Neural progenitor cell (in vitro differentiated cells): ENCODE results near the gene PIP5K1B. TPM values are rescaled to one million over a fixed set of nuclear protein-coding genes. Genes with fewer than 3 reads are reported as not detected.
"Not testable (repeated sequence)": the region's sequence is repeated elsewhere in the genome, so short reads cannot be mapped to it uniquely, and the experiment has no call there.

Experiments
- DNase-seq: peaks from one replicate; pipeline ENCODE4 v3.0.0-alpha.2; 2016; ENCODE audit warnings: low spot score
- H2AFZ ChIP-seq: fragments of 200-600 bp; sonication (generic); replicated peaks from 2 replicates; pipeline ENCODE4 v1.6.1; 2016; ENCODE audit warnings: antibody characterized with exemption
- H3F3A ChIP-seq: fragments of 200-600 bp; sonication (generic); 2 replicates; pipeline ENCODE4 v1.6.1; 2016; ENCODE audit warnings: antibody characterized with exemption, low read depth
- H3K27ac ChIP-seq: fragments of 200-600 bp; sonication (generic); 2 replicates; pipeline ENCODE4 v1.5.1; 2016; ENCODE audit warnings: mild to moderate bottlenecking
- H3K27me3 ChIP-seq: fragments of 200-600 bp; sonication (generic); 2 replicates; pipeline ENCODE4 v1.6.1; 2016; ENCODE audit warnings: mild to moderate bottlenecking, moderate library complexity
- H3K36me3 ChIP-seq: fragments of 200-600 bp; sonication (generic); 2 replicates; pipeline ENCODE4 v1.5.1; 2016
- H3K4me1 ChIP-seq: fragments of 200-600 bp; sonication (generic); 2 replicates; pipeline ENCODE4 v1.6.1; 2016; ENCODE audit warnings: mixed run types
- H3K4me2 ChIP-seq: fragments of 200-600 bp; sonication (generic); 2 replicates; pipeline ENCODE4 v1.6.1; 2016
- H3K4me3 ChIP-seq: fragments of 200-600 bp; sonication (generic); 2 replicates; pipeline ENCODE4 v1.5.1; 2016
- H3K79me2 ChIP-seq: fragments of 200-600 bp; sonication (generic); 2 replicates; pipeline ENCODE4 v1.6.1; 2016; ENCODE audit warnings: low read depth
- H3K9ac ChIP-seq: fragments of 200-600 bp; sonication (generic); 2 replicates; pipeline ENCODE4 v1.6.1; 2016
- H3K9me3 ChIP-seq: fragments of 200-600 bp; sonication (generic); 2 replicates; pipeline ENCODE4 v1.5.1; 2016; ENCODE audit warnings: low read depth
- H4K20me1 ChIP-seq: fragments of 200-600 bp; sonication (generic); 2 replicates; pipeline ENCODE4 v1.6.1; 2016; ENCODE audit warnings: low read depth
- H3K27ac Mint-ChIP-seq: 3 replicates; pipeline ENCODE4 v1.8.0; 2021; ENCODE audit warnings: mixed read lengths
- H3K27me3 Mint-ChIP-seq: 2 replicates; pipeline ENCODE4 v1.8.0; 2022; ENCODE audit warnings: low read depth, mild to moderate bottlenecking, inconsistent platforms, moderate library complexity, mixed read lengths; ENCODE audit not compliant: insufficient read depth
- H3K36me3 Mint-ChIP-seq: 3 replicates; pipeline ENCODE4 v1.8.0; 2021; ENCODE audit warnings: mixed read lengths
- H3K4me1 Mint-ChIP-seq: 3 replicates; pipeline ENCODE4 v1.8.0; 2021; ENCODE audit warnings: mixed read lengths
- H3K4me3 Mint-ChIP-seq: 3 replicates; pipeline ENCODE4 v1.8.0; 2021; ENCODE audit warnings: mild to moderate bottlenecking, moderate library complexity, mixed read lengths
- H3K9me3 Mint-ChIP-seq: 3 replicates; pipeline ENCODE4 v1.8.0; 2020; ENCODE audit warnings: mixed read lengths
- CTCF ChIP-seq: fragments of 200-600 bp; sonication (generic); IDR thresholded peaks from 2 replicates; pipeline ENCODE4 v1.5.1; 2017; ENCODE audit warnings: antibody characterized with exemption, mild to moderate bottlenecking
- EZH2 ChIP-seq: fragments of 200-600 bp; sonication (generic); IDR thresholded peaks from 2 replicates; pipeline ENCODE4 v1.6.1; 2017; ENCODE audit warnings: antibody characterized with exemption, mild to moderate bottlenecking, moderate library complexity
- EZH2phosphoT487 ChIP-seq: fragments of 200-600 bp; sonication (generic); IDR thresholded peaks from 2 replicates; pipeline ENCODE4 v1.6.1; 2017; ENCODE audit warnings: antibody characterized with exemption
- total RNA-seq: library from RNA; depleted of rRNA; stranded (reverse); fragments of >200 nt; gene quantifications from 2 replicates; pipeline ENCODE4 v1.2.3, GENCODE V29; 2015; ENCODE audit warnings: low replicate concordance

Gene PIP5K1B
- total RNA-seq, 1 donor from 2014 or later, result 3.2 TPM

DNA sequence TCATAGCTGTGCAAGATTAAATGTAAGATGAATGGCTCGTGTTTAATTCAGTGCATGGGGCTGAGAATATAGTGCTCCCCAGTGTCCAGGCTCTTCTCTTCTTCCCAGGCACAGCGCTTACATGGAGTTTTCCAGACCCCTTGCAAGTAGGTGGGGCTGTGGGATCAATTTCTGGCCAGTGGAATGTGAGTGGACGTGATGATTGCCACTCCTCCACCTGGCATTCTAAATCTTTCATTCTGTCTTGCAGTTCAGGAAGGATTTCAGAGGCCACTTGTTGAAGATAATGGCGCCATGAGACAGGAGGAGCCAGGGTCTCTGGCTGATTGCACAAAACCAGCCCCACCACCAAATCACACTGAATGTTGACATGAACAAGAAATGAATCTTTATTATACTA, 7.2 kb upstream of the PIP5K1B start:
- no peaks in the 10 kb centered on the region for H4K20me1 ChIP-seq
- no peak for DNase-seq
- no peak overlapping the region for H3K27ac ChIP-seq
- H3K79me2 ChIP-seq, result no peaks in the 10 kb centered on the region
- H3K36me3 ChIP-seq, result no peaks in the 10 kb centered on the region
- H3K4me1 ChIP-seq, result peaks cover 8% of the 10 kb centered on the region
- peaks cover 16% of the 10 kb centered on the region for H3K4me1 Mint-ChIP-seq
- H3K27ac Mint-ChIP-seq, result no peak overlapping the region
- H3K36me3 Mint-ChIP-seq, result no peaks in the 10 kb centered on the region
- no peaks in the 10 kb centered on the region for H3K9me3 ChIP-seq
- H3K4me3 Mint-ChIP-seq, result no peak overlapping the region
- TF ChIP-seq EZH2 (no peak), CTCF (no peak), EZH2phosphoT487 (no peak)
- no peak overlapping the region for H3K4me2 ChIP-seq
- H2AFZ ChIP-seq, result no peak overlapping the region
- peaks cover 10% of the 10 kb centered on the region for H3K9me3 Mint-ChIP-seq
- no peak overlapping the region for H3K4me3 ChIP-seq
- H3K27me3 ChIP-seq, result peaks cover 57% of the 10 kb centered on the region
- H3F3A ChIP-seq, result no peaks in the 10 kb centered on the region
- H3K9ac ChIP-seq, result no peak overlapping the region
- H3K27me3 Mint-ChIP-seq, result peaks cover 4% of the 10 kb centered on the region

DNA sequence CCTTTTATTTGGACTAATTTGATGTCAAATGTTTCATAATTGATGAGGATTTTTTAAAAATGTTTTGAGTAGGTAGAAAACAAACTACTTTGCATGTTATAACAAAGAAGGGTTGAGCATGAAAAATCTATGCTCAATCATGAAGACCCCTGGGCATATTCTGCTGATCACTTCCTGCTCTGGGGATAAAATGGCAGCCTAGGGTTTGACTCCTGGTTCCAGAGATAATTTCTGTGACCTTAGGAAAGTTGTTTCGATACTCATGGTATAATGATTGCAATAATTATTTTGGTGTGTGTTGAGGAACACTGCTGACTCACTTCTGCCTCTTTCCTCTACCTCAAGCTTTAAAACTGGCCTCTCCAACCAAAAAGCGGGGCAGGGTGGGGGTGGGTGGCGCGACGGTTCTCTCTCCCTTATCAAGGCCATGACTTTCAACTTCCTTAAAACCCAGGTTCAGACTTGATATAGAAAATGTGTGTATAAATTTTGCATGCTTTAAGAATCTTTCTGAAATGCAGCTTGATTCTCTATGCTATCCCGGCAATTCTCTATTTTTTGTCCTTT, 6.0 kb upstream of the PIP5K1B start:
- Histone ChIP-seq H3K27ac (no peak overlapping the region), H3K36me3 (no peaks in the 10 kb centered on the region), H3F3A (peaks cover 4% of the 10 kb centered on the region), H3K9me3 (no peaks in the 10 kb centered on the region), H3K4me3 (no peak overlapping the region), H3K9ac (no peak overlapping the region), H3K79me2 (no peaks in the 10 kb centered on the region), H3K4me2 (no peak overlapping the region), H3K4me1 (peaks cover 10% of the 10 kb centered on the region), H2AFZ (no peak overlapping the region), H3K27me3 (peaks cover 67% of the 10 kb centered on the region), H4K20me1 (no peaks in the 10 kb centered on the region)
- H3K27ac Mint-ChIP-seq, result no peak overlapping the region
- H3K9me3 Mint-ChIP-seq, result peaks cover 10% of the 10 kb centered on the region
- DNase-seq, result no peak
- no peaks in the 10 kb centered on the region for H3K36me3 Mint-ChIP-seq
- H3K4me1 Mint-ChIP-seq, result peaks cover 26% of the 10 kb centered on the region
- no peak overlapping the region for H3K4me3 Mint-ChIP-seq
- peaks cover 4% of the 10 kb centered on the region for H3K27me3 Mint-ChIP-seq
- no peak for TF ChIP-seq EZH2phosphoT487
- TF ChIP-seq CTCF, result no peak
- TF ChIP-seq EZH2, result no peak

GRCh38 chr9:68699625-68700024, 5.4 kb upstream of the PIP5K1B start:
- not testable (repeated sequence) for H3K36me3 Mint-ChIP-seq, H3K79me2 ChIP-seq, H3K4me3 ChIP-seq, H3K27ac Mint-ChIP-seq, H3K27ac ChIP-seq, H2AFZ ChIP-seq, DNase-seq, H3K4me3 Mint-ChIP-seq, H3K9ac ChIP-seq, H3K27me3 Mint-ChIP-seq, H3K4me2 ChIP-seq, H3K9me3 ChIP-seq, H3K36me3 ChIP-seq, H4K20me1 ChIP-seq
- Histone ChIP-seq H3F3A (peaks cover 10% of the 10 kb centered on the region), H3K4me1 (peaks cover 15% of the 10 kb centered on the region), H3K27me3 (peaks cover 68% of the 10 kb centered on the region)
- peaks cover 32% of the 10 kb centered on the region for H3K4me1 Mint-ChIP-seq
- peaks cover 10% of the 10 kb centered on the region for H3K9me3 Mint-ChIP-seq

DNA sequence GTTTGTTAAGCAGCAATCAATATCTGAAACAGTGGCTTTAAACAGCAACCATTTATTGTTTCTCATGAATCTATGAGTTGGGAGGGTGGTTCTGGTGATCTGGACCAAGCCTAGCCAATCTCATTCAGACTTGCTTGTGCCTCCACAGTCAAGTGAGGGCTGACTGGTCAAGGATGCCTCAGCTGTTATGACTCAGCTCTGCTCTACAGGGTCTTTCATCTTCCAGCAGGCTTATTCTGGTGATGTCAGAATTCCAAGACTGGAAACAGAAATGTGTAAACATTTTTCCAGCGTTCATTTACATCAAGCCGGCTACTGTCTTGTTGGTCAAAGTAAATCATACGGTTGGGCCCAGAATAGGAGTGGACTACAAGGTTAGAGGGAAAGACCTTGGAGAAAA, 2.5 kb upstream of the PIP5K1B start:
- peaks cover 67% of the 10 kb centered on the region for H3K27me3 ChIP-seq
- TF ChIP-seq EZH2phosphoT487 (no peak), CTCF (no peak), EZH2 (no peak)

More for the DNA sequence above, 2.5 kb upstream of the PIP5K1B start:
- Mint-ChIP-seq H3K4me3 (no peak overlapping the region), H3K27ac (no peak overlapping the region), H3K36me3 (peaks cover 2% of the 10 kb centered on the region), H3K4me1 (peaks cover 39% of the 10 kb centered on the region), H3K27me3 (peaks cover 5% of the 10 kb centered on the region), H3K9me3 (no peaks in the 10 kb centered on the region)
- no peaks in the 10 kb centered on the region for H3K79me2 ChIP-seq
- H3F3A ChIP-seq, result peaks cover 23% of the 10 kb centered on the region
- no peak overlapping the region for H3K9ac ChIP-seq
- H3K4me2 ChIP-seq, result no peak overlapping the region
- no peaks in the 10 kb centered on the region for H3K36me3 ChIP-seq
- no peak for DNase-seq
- no peak overlapping the region for H2AFZ ChIP-seq
- H3K4me1 ChIP-seq, result peaks cover 26% of the 10 kb centered on the region
- H3K4me3 ChIP-seq, result no peak overlapping the region
- peaks cover 8% of the 10 kb centered on the region for H4K20me1 ChIP-seq
- H3K9me3 ChIP-seq, result no peaks in the 10 kb centered on the region
- no peak overlapping the region for H3K27ac ChIP-seq
